Measurements from ENCODE around the gene C22orf15.

DNA sequence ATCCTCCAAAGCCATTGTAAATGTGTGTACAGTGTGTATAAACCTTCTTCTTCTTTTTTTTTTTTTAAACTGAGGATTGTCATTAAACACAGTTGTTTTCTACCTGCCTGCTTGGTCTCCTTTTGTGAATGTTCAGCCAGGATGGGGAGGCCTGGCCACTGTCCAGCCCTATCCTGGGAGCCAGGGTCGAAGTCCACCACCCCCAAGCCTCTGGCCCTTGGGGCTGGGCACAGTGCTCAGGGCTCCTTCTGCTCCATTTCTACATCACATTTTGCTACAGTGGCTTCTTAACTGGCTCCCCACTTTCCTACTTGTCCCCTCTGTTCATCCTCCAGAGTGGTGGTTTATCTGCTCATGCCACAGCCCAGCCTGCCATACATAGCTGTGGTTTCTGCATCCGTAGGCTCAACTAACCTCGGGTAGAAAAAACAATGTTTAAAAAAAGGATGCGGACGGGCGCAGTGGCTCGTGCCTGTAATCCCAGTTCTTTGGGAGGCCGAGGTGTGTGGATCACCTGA, 21.5 kb downstream of the C22orf15 start:
- TF ChIP-seq, protein P1, sequence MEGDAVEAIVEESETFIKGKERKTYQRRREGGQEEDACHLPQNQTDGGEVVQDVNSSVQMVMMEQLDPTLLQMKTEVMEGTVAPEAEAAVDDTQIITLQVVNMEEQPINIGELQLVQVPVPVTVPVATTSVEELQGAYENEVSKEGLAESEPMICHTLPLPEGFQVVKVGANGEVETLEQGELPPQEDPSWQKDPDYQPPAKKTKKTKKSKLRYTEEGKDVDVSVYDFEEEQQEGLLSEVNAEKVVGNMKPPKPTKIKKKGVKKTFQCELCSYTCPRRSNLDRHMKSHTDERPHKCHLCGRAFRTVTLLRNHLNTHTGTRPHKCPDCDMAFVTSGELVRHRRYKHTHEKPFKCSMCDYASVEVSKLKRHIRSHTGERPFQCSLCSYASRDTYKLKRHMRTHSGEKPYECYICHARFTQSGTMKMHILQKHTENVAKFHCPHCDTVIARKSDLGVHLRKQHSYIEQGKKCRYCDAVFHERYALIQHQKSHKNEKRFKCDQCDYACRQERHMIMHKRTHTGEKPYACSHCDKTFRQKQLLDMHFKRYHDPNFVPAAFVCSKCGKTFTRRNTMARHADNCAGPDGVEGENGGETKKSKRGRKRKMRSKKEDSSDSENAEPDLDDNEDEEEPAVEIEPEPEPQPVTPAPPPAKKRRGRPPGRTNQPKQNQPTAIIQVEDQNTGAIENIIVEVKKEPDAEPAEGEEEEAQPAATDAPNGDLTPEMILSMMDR (IDR thresholded peaks at IDR 0.05), result no peak
- no peak for TF ChIP-seq POLR2A (IDR thresholded peaks at IDR 0.05)

All from testis (tissue), 2 donors.